ENCODE data around the gene PIAS1. TPM values are rescaled to one million over a fixed set of nuclear protein-coding genes. Genes with fewer than 3 reads are reported as not detected.

Gene PIAS1
- total and polyA plus RNA-seq, 2 donors (not counting 3 experiments of a cell fraction or from before 2014, with no cell fraction given): 23.7 to 24.2 TPM

- intact Hi-C loops (cut with micrococcal nuclease): no loop called here
- H3K36me3 ChIP-seq (ENCODE audit: control insufficient read depth in 2 of 2, extremely low read depth in 1 of 2, insufficient read depth in 2 of 2, low read length in 2 of 2): no peaks in the 10 kb centered on the region
- no peak for TF ChIP-seq CTCF (IDR thresholded peaks at IDR 0.05; ENCODE audit: extremely low read depth in 1 of 2, insufficient read depth in 1 of 2, low read depth in 1 of 2, low read length in 2 of 2)
- TF ChIP-seq GATA2 (IDR thresholded peaks at IDR 0.05; ENCODE audit: insufficient read depth, insufficient read length, low read depth, low read length): no peak
- TF ChIP-seq MAX (IDR thresholded peaks at IDR 0.05; ENCODE audit: insufficient read depth, insufficient read length): no peak
- no peak for TF ChIP-seq POLR2AphosphoS5 (IDR thresholded peaks at IDR 0.05; ENCODE audit: insufficient read depth, low read depth, low read length)
- no peak for TF ChIP-seq FOS (IDR thresholded peaks at IDR 0.05; ENCODE audit: borderline replicate concordance, insufficient read depth, low read length)
- TF ChIP-seq MYC (IDR thresholded peaks at IDR 0.05; ENCODE audit: low read depth, low read length): no peak
- no peak for TF ChIP-seq JUN (IDR thresholded peaks at IDR 0.05; ENCODE audit: borderline replicate concordance, insufficient read depth, insufficient read length, low read depth)
- no peak overlapping the region for H3K27ac ChIP-seq (ENCODE audit: insufficient read depth, low read depth, low read length)
- no TSS peak for BruUV-seq (replicated peaks)
- no peak overlapping the region for H3K4me2 ChIP-seq (ENCODE audit: insufficient read depth, low read length)
- H3K4me1 ChIP-seq (ENCODE audit: control insufficient read depth, extremely low read depth, insufficient read depth, low read length): peaks cover 4% of the 10 kb centered on the region
- no peaks in the 10 kb centered on the region for H3K27me3 ChIP-seq (ENCODE audit: control insufficient read depth in 2 of 2, insufficient read depth in 2 of 2, low read length in 2 of 2)
- H3K9me1 ChIP-seq (replicated peaks; ENCODE audit: control insufficient read depth, extremely low read depth, insufficient read depth, low read length): no peaks in the 10 kb centered on the region
- H4K20me1 ChIP-seq (replicated peaks; ENCODE audit: control insufficient read depth, extremely low read depth, insufficient read depth, low read length): peaks cover 23% of the 10 kb centered on the region
- H3K79me2 ChIP-seq (ENCODE audit: control insufficient read depth, insufficient read depth, low read length): peaks cover 90% of the 10 kb centered on the region
- dilution Hi-C loops (cut with MboI; ENCODE audit: extremely low pct_ligation_motif_present, low sequenced_read_pairs): no loop called here
- ChIA-PET CTCF (interaction anchor here (1.0 to 1.6 kb wide), 5 partner anchors 9 to 306 kb away, joined by 3 to 5 read pairs (median 4); no protein-coding TSS in a partner anchor), POLR2A (no interaction called here)
- H2AFZ ChIP-seq (ENCODE audit: low read depth, low read length): no peak overlapping the region
- FAIRE-seq (no peak), DNase-seq (ENCODE audit: low read depth, low spot score) (peak; percentile 62)
- no peaks in the 10 kb centered on the region for H3K9me3 ChIP-seq (replicated peaks; ENCODE audit: control insufficient read depth, insufficient read depth, low read length)
- H3K9ac ChIP-seq (replicated peaks; ENCODE audit: extremely low read depth, insufficient read depth, low read length): no peak overlapping the region
- H3K4me3 ChIP-seq (replicated peaks in 1 of 3; ENCODE audit: insufficient read depth in 1 of 3, low read depth in 1 of 3, low read length in 3 of 3): no peak overlapping the region
These were observed 27.9 kb downstream of the PIAS1 start for GRCh38 chr15:68081869-68082505.

All from endothelial cell of umbilical vein (primary cell).